ENCODE measurements around the gene PPP1R9B.
A peak's percentile ranks its signal among the peaks of the same experiment; 100 is the strongest.

PPP1R9B gene

DNA sequence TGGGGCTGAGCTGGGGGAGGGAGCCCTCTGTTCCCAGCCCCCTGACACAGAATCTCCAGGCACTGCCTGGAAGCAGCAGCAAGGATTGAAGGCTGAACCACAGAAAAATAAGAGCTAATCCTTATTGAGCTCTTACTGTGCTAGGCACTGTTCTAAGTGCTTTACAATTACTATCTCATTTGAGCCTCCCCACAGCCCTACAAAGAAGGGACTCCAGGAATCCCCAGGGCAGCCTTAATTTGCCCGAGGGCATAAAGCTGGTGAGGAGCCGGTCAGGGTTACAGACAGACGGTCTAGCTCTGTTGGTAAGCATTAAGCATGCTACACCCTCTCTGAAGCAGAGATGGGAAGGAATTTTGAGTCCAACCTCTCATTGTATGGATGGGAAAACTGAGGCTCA lies 27.5 kb downstream of the PPP1R9B start:
- no peak for DNase-seq

DNA sequence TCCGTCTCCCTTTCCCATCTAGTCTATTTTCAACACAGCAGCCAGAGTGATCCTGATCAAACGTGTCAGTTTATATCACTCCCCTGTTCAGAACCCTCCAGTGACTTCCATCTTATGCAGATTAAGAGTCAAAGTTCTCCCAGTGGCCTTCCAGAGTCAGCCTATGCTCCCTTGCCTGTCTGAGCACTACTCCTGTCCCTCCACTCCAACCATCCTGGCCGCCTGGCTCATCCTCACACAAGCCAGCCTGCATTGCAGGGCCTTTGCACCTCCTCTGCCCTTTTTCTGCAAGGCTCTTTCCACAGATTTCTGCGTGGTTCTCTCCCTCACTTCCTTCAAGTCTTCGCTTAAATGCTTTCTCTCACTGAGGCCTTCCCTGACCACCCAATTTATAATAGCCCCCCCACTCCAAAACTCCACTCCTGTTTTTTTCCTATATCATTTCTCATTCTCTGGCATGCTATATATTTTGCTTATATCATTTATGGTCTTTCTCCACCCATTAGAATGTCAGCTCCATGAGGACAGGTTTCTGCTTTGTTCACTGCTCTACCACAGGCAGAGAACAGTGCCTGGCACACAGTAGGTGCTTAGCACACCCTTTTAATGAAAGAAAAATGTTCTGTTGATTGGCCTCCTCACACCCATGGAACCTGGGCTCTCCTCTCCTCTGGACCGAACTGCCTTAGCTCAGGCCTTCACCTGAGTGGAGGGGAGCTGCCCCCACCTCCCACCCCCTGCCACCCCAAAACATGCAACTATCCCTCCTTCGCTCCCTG lies 29.8 kb downstream of the PPP1R9B start:
- DNase-seq: no peak

DNA sequence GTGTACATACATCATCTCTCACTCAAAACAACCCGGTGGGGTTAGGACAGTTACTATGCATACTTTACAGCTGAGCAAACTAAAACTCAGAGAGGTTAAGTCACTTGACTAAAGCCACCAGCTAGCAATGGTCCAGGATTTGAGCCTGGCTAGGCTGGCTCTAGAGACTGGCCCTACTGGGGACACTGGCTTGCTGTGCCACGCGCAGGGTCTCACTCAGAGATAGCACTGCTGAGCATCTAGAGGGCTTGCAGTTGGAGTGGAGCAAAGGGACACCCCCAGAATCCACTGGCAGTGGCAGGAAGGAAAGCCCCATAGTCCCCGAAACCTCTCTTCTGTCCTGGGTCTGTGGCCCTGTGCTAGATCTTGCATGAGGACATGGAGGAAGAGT lies 31.7 kb downstream of the PPP1R9B start:
- DNase-seq: no peak

DNA sequence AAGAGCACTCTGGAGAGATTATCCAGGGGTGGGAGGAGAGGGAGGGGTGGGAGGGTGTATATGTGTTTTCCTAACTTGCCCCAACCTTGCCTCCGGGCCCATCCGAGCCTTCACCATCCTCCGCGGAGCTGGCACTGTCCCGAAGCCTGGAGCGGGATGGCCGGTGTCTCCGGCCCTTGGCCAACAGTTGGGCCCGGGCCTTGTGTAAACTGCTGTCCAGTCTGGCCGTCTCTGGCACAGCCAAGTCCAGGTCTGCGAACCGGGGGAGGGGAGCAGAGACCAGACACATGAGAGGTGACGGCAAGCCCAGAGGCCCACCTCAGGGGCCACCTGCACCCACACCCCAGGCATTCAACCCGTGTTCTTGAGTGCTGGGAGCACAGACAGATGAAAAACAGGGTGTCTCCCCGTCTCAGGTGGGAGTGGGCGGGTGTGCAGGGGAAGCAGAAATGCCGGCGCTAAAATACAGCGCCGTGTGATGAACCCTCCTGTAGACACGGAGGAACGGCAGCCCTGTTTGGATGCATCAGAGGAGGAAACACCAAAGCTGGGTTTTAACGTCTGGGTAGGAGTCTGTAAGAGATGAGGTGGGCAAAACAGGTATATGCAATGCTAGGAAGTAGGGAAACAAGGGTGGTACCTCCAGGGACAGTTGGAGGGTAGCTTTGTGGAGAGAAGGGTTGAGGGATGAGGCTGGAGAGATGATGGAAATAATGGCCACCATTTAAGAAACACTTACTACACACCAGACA lies 32.2 kb downstream of the PPP1R9B start:
- no peak for DNase-seq

DNA sequence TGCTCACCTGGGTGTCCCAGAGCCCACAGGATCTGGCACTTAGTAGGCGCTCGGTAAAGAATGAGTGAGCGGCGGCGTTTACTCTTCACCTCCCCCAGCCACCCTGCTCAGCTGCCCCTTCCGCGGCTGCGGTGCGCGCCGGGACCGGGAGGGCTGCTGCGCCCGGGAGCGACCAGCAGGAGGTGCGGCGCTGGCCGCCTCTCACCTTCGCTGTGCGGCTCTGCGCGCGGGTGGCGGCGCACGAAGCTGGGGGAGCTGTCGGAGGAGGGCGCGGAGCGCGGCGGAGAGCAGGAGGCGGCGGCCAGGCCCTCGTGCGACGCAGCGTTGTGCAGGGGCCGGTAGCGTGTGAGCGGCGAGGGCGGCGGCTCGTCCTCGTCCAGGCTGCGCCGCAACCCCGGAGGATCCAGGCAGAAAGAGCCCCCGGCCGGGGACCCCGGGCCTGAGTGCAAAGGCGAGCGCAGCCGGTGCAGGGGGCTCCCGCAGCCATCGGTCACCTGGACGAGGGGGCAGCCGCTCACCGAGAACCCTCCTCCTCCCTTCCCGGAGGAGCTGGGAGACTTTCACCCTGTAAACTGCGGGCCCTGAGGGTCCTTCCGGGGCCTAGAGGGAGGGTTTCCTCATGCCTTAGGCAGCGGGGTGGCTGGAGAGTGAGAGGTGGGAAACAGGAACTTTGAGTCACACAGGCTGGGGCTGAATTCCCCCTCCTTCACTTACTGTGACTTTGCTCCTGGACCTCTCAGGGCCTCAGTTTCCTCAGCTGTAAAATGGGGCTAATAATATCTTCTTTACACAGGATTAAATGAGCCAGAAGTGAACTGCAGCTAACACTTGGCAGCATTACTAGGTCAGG lies 33.0 kb downstream of the PPP1R9B start:
- DNase-seq: peak; percentile 62 to 73

DNA sequence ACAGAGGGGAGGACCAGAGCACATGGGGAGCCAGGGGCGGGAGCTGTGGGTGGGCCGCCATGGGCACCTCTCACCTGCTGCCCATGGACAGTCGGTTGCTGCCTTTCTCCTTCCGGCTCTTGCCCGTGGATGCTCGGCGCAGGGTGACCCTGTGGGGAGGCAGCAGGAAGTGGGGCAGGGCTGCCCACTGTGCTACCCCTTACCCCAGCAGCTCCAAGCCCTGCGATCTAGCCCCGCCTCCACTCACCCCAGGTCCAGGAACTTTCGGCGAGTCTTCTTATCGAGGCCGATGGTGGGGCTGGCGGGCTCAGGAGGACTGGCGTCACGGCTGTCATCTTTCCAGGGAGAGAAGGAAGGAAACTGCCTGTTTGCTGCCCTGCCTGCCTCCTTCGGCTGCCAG lies 34.7 kb downstream of the PPP1R9B start:
- DNase-seq: no peak

DNA sequence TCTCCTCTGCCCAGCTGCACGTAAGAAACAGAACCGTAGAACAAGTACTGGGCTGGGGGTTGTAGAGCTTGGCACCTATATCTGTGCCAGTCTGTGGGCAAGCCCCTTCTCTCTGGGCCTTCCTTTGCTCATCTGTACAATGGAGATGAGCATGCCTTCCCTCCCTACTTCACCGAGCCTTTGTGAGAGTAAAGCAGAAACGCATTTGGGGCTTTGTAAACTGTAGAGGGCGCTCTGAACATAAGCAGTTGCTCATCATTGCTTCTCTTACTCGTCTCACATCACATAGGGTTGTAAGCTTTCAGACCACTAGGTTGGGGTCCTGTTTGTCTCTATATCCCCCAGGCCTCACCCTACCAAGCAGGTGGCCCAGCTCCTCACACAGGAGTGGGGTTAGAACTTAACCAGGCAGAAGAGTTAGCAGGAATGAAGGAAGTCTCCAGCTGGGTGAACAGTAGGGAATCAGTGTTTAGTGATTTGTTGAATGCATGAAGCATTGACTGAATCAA lies 35.6 kb downstream of the PPP1R9B start:
- DNase-seq: peak in 1 of 2 donors; percentile 26

DNA sequence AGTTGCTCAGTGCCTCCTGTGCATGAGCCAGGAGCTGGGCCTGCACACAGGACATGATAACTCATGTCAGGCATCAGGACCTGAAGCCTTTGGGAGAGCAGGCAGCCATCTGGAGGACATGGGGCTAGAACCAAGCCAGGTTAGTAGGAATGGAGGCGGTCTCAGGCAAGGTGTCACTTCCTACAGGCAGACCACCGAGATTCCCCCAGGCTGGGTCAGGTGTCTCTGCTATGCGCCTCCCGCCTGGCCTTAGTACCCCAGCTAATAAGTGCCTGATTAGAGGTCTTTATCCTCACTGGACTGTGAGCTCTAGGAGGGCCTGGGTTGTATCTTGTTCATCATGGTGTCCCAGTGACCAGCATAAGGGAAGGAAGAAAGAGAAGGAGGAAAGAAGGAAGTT lies 36.1 kb downstream of the PPP1R9B start:
- no peak for DNase-seq

DNA sequence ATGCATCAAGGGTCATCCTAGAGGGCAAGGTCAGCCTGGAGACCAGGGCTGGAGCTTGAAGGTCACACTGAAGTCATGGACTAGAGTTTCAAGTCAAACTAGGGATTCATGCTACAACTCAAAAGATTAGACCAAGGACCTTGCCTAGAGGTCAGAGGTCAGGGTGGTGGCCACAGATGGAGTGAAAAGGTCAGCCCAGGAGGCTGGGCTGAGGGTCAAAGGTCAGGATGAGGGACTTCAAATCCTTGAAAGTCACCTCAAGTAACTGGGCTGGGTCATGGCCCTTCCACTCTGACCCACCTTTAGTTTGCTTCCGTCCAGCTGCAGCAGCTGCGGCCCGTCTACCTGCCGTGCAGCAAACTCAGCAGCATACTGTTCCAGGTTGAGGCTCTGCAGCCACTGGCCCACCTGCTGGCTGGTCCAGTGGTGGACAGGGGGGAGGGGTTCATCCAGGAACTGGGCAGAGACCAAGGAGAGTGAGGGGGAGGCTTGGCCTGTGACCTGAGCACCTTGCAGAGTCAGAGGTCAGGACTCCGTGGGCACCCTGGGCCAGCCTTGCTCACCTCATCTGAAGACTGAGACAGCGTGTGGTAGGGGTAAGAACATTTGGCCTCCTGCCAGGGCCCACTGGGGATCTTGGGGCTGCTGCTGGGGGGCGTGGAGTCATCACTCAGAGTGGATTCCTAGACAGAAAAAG lies 36.7 kb downstream of the PPP1R9B start:
- no peak for DNase-seq

DNA sequence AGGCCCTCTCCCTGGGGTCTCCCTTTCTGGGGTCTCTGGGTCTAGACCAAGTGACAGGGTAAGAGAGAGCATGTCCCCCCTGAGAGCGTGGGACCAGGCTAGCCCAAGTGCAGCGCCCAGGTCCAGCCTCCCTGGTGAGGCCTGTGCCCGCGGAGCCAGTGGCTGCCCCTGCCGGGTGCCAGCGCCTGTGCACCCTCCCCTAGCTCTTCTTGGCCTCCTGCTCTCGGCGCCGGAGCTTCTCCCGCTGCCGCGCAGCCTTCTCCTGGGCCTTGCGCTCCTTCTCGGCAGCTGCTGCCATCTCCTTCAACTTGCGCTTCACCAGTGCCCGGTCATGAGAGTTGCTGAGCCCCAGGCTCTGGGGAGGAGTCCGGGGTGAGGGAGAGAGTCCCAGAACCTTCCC lies 37.8 kb downstream of the PPP1R9B start:
- DNase-seq: no peak

DNA sequence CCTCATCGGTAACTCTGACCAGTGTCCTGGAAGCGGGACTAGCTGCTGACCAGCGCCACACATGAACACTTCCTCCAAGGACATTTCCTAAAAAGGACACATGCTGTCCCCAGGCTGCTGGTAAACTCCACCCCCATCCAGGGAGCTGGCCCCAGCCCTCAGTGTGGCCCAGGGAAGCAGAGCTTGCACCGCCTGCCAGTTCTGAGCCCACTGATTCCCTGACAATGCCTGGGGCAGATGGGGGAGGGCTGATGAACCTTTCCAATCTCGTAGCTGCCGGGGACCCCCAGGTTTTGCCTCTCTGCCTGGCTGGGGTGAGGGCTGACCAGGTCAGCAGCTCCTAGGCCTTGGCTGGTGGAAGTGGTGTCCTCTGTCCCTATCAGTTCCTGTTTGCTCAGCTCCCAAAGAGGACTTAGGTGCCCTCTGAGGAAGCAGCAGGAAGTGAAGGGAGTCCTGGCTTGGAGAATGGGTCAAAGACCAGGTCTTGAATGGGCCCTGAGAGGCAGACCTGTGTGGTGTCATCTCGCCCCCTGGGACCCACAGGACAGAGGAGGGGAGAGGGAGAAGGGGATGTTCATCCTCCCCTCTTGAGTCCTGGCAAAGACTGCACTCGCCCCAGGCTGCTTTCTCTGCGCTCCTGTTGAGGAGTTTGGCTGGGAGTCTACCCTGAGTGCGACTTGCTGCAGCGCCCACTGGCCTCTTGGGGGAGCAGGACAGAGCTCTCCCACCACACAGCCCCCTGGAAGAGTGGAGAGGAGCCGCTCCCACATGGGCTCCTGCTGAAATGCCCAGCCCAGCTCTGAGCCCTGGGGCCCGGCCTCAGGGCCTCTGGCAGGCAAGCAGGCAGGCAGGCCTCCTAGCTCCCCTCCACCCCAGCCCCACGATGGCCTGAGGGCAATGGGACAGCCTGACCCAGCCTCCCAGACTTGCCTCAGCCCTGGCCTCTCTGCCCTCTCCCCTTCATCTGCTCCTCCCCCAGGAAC lies 38.5 kb downstream of the PPP1R9B start:
- DNase-seq: no peak

DNA sequence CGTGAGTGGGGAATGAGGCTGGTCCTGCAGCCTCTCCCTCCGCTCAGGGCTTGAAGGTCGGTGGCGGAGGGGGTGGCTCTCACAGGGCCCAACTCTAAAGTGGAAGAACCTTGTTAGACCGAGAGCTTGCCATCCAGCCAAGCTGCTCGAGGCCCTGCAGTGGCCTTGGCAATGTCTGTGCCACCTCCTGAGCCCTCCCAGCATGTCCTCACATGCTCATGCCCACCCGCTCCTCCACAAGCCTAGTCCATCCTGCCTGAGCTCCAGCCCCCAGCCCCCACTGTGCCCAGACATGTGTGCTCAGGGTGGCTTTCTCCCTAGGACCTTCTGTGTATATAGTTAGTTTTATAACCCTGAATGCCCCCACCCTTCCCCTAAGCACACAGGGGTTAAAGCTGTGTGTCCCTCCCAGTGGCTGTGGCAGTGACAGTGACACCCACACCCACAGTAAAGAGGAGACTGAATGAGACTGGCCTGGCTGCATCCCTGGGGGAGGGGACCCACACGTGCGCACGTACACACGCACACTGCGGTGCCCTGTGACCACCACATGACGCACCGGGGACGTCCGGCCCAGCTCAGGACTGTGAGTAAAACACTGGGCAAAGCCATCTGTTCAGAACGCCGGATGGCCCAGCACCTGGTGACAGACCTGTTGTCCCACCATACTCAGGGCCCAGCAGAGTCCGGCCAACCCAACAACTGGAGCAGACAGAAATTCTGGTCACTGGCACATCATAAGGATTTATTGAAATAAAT lies 39.7 kb downstream of the PPP1R9B start:
- DNase-seq: no peak

DNA sequence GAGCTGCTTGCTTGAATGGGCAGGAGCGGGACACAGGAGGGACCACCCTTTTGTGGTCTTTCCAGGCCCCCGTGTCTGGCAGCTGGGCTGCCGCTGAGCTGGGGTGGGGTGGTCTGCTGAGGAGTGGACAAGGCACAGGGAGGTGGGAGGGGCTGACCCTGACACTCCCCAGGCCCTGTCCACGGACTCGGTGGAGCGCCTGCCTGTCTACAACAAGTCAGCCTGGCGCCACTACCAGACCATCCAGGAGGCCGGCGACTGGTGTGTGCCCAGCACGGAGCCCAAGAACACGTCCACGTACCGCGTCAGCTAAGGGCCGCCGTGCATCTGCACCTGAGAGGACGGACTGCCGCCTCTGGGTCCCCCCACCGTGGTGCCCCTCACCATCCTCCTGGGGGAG lies 40.7 kb downstream of the PPP1R9B start:
- DNase-seq: no peak

DNA sequence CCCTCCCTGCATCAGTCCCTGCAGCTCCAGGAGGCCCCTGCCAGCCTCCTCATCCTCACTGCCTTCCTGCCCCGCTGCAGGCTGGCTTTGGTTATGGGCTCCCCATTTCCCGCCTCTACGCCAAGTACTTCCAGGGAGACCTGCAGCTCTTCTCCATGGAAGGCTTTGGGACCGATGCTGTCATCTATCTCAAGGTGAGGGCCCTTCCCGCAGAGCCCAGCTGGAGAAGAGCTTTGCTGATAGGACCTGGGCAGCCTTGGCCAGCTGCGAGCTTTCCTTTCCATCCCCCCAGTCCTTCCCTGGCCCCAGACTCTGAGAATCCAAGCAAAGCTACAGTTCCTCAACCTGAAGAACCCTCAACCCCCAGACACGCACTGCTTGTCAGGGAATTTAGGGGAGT lies 41.3 kb downstream of the PPP1R9B start:
- no peak for DNase-seq

DNA sequence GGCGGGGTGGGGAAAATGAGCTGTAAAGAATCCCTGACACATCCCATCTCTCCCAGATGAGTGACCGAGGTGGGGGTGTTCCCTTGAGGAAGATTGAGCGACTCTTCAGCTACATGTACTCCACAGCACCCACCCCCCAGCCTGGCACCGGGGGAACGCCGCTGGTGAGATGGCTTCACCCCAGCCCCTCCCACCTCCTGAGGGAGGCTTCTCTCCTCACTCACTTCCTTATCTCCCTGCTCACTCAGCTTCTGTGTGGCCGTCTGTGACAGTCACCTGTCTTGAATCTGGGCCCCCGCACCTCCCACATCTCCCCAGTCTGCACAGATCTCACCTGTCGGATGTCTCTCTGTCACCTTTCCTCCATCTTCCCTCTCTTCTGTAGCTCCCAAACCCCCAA lies 41.9 kb downstream of the PPP1R9B start:
- no peak for DNase-seq

DNA sequence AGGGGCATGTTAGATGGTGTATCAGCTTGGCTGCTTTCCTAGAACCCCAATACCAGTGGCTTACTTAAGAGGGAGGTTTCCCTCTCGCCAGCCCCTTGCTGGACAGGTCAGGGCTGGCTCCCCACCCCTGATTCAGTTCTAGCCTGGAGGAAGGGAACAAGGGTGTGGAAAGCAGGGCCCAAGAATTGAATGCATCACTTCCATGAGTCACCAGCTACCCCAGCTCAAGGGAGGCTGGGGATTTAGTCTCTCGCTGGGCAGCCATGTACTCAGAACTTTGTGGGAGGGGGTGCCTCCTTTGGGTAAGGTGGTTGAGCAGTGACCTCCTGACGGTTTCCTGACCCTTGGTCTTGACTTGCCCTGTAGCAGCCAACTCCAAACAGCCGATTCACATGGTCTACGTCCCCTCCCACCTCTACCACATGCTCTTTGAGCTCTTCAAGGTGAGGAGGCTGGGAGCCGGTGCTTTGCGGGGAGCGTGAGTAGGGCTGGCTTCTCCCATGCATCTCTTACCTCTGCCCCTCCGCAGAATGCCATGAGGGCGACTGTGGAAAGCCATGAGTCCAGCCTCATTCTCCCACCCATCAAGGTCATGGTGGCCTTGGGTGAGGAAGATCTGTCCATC lies 42.6 kb downstream of the PPP1R9B start:
- DNase-seq: no peak

DNA sequence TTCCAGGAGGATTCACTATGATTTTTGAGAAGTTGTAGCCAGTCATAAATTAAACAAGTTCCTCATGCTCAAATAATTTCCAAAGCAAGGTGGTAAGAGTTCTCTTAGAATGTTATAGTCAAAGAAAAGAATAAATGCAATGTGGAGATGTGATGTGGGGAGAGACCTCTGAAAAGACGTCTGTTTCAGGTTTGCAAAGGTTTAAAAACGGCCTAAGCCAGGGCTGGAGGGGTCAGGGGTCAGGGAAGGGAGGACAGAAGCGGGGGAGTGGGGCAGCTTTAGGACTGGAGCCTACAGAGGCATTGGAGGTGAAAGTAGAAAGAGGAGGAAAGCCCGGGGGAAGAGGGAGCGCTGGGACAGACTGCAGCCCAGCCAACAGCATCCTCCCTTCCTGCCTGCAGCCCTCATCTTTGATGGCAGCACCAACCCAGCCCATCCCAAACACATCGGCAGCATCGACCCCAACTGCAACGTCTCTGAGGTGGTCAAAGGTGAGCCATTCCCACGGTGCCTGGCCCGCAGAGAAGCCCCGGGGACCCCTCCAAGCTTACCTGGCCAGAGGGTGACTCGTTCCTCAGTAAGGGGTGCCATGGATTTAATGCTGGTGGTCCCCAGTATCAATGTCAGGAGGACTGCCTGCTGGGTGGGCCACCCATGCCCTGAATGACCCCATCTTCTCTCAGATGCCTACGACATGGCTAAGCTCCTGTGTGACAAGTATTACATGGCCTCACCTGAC lies 43.9 kb downstream of the PPP1R9B start:
- no peak for DNase-seq

DNA sequence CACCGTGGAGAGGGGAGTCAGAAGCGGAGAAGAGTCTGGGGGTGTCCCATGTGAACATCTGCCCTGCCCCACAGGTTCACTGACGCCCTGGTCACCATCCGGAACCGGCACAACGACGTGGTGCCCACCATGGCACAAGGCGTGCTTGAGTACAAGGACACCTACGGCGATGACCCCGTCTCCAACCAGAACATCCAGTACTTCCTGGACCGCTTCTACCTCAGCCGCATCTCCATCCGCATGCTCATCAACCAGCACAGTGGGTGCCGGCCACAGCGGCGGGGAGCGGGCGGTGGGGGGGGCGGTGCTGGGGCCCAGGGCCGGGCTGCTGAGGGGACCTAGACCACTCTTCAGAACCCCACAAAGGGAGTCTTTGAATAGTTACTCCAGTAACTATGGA lies 44.7 kb downstream of the PPP1R9B start:
- no peak for DNase-seq

DNA sequence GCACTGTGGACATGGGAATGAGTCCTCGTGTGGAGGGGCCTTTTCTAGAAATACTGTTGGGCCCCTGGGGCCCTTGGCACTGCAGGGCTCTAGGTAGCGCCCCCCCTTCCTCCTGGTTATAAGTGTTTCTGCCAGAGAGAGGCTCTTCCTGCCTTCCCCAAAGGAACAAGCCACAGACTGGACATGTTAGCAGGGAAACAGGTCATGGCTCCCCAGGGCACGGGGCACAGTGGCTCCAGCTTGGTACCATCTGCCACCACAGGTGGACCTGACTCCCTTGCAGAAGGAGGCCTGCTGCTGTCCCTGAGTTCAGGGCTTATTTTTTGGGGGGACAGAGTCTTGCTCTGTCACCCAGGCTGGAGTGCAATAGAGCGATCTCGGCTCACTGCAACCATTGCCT lies 46.5 kb downstream of the PPP1R9B start:
- no peak for DNase-seq

All from stimulated activated CD4-positive, alpha-beta T cell treated with anti-CD3 and anti-CD28 coated beads, Interleukin-2, amount 100 ng/mL, for 24 hours (primary cell).